HG03354 (cell line): ENCODE measurements around the gene DDX19B.
A peak's percentile ranks its signal among the peaks of the same experiment; 100 is the strongest.
"Not testable (repeated sequence)": the region's sequence is repeated elsewhere in the genome, so short reads cannot be mapped to it uniquely, and the experiment has no call there.

Source experiments
- ATAC-seq: cut with Tn5 transposase; IDR thresholded peaks from one replicate; pipeline ENCODE4 v1.9.1; 2021; ENCODE audit warnings: mild to moderate bottlenecking; ENCODE audit not compliant: unreplicated experiment, poor library complexity, severe bottlenecking

Gene DDX19B

GRCh38 chr16:70298988-70299938 lies at the start of gene DDX19B:
Gene DDX19B (plus strand): TSS chr16:70299186. CDS start chr16:70299298, 112 bp downstream.
- peak; percentile 92 for ATAC-seq

- ATAC-seq: not testable (repeated sequence)
These were observed 49.3 kb upstream of the DDX19B start for GRCh38 chr16:70249697-70250096.

GRCh38 chr16:70250748-70251628 lies 48.0 kb upstream of the DDX19B start:
- peak; percentile 51 for ATAC-seq

GRCh38 chr16:70251629-70252354 lies 47.2 kb upstream of the DDX19B start, which contains the start of gene EXOSC6:
Gene EXOSC6 (minus strand): TSS chr16:70251940. CDS start chr16:70251900, 40 bp downstream.
- peak; percentile 92 for ATAC-seq

- no peak for ATAC-seq
These were observed 46.5 kb upstream of the DDX19B start for GRCh38 chr16:70252355-70252988.

GRCh38 chr16:70253291-70254106 lies 45.5 kb upstream of the DDX19B start:
- no peak for ATAC-seq

GRCh38 chr16:70254180-70254964 lies 44.6 kb upstream of the DDX19B start:
- no peak for ATAC-seq

GRCh38 chr16:70254965-70255286 lies 44.1 kb upstream of the DDX19B start:
- no peak for ATAC-seq

GRCh38 chr16:70255574-70255973 lies 43.4 kb upstream of the DDX19B start:
- ATAC-seq: no peak

- no peak for ATAC-seq
These were observed 41.6 kb upstream of the DDX19B start for GRCh38 chr16:70257391-70257790.

GRCh38 chr16:70258065-70258464 lies 40.9 kb upstream of the DDX19B start:
- ATAC-seq: no peak

- no peak for ATAC-seq
These were observed 40.0 kb upstream of the DDX19B start for GRCh38 chr16:70258946-70259345.

- ATAC-seq: not testable (repeated sequence)
These were observed 39.1 kb upstream of the DDX19B start for GRCh38 chr16:70259903-70260302.

GRCh38 chr16:70267516-70267915 lies 31.5 kb upstream of the DDX19B start:
- ATAC-seq: no peak

GRCh38 chr16:70267922-70268321 lies 31.1 kb upstream of the DDX19B start:
- not testable (repeated sequence) for ATAC-seq

GRCh38 chr16:70269471-70269870 lies 29.5 kb upstream of the DDX19B start:
- no peak for ATAC-seq

- ATAC-seq: no peak
These were observed 28.8 kb upstream of the DDX19B start for GRCh38 chr16:70270176-70270575.

- no peak for ATAC-seq
These were observed 27.3 kb upstream of the DDX19B start for GRCh38 chr16:70271696-70272095.
